IPS DF 6.9 (cell line): ENCODE results near the gene PSENEN.

Experiments used
- DNase-seq: peaks from one replicate; pipeline ENCODE4 v3.0.0-alpha.2; 2013; ENCODE audit warnings: low read depth, low spot score
- H3K27ac ChIP-seq: one replicate; pipeline ENCODE4 v1.5.1; 2013; ENCODE audit warnings: low read length, control low read depth
- H3K27me3 ChIP-seq: 2 replicates; pipeline ENCODE4 v1.6.1; 2013; ENCODE audit warnings: mild to moderate bottlenecking, low read length; ENCODE audit not compliant: control insufficient read depth, insufficient read depth
- H3K36me3 ChIP-seq: 2 replicates; pipeline ENCODE4 v1.6.1; 2013; ENCODE audit warnings: low read length; ENCODE audit not compliant: control insufficient read depth, insufficient read depth
- H3K4me1 ChIP-seq: 2 replicates; pipeline ENCODE4 v1.6.1; 2013; ENCODE audit warnings: low read length; ENCODE audit not compliant: control insufficient read depth, insufficient read depth
- H3K4me3 ChIP-seq: 2 replicates; pipeline ENCODE4 v1.5.1; 2013; ENCODE audit warnings: mild to moderate bottlenecking, low read length
- H3K9me3 ChIP-seq: 2 replicates; pipeline ENCODE4 v1.6.1; 2013; ENCODE audit warnings: low read length, inconsistent platforms; ENCODE audit not compliant: control insufficient read depth, insufficient read depth
- WGBS: extraction: QIAGEN DNeasy Blood & Tissue Kit; methylation state at CpG from one replicate; pipeline ENCODE4 v1.1.7; 2013; ENCODE audit warnings: mixed read lengths, missing lambda C conversion rate; ENCODE audit not compliant: insufficient read length, insufficient coverage; 5-methylcytosine and 5-hydroxymethylcytosine counted together

Gene PSENEN

DNA sequence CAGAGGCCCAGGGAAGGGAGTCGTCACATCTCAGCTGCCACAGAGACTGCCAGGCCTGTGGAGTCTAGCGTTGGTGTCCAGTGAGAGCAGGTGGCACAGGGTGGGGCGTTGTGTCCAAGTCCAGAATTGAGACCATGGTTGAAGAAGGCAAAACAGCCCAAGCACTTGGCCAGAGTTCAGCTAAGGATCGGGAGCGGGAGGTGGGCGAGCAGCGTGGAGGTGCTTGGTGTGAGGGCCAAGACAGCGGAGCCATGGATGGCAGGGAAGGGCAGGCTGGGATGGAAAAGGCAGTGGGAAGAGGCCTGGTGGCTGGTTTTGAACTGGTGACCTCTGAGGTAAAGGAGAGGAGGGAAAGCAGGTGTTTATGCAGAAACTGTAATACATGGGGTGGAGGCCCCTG lies 11.2 kb upstream of the PSENEN start:
- no peak for DNase-seq
- Histone ChIP-seq H3K9me3 (no peaks in the 10 kb centered on the region), H3K36me3 (peaks cover 57% of the 10 kb centered on the region), H3K4me3 (no peak overlapping the region), H3K27ac (no peak overlapping the region), H3K27me3 (no peaks in the 10 kb centered on the region), H3K4me1 (no peaks in the 10 kb centered on the region; the same call in 1 of the 2 replicates)
- WGBS = no CpG with 5 or more reads among the region's 8 CpGs

DNA sequence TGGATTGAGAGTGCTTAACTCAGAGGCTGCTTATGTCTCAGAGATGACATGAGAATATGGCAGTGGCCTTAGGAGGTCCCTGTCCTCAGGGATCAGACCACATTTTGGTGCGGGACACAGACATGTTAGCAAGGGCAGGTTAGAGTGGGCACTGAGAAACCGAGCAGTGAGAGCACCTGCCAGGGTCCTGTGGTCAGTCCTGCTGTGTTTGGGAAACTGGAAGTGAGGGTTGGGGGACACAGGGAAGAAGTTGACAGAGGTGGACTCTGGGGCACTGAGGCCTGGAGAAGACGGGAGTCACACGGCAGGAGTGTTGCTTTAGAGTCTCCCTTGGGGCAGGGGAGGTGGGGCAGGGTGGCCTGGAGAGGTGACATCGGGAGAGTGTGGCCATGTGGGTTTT lies 10.6 kb upstream of the PSENEN start:
- WGBS = no CpG with 5 or more reads among the region's 5 CpGs
- no peaks in the 10 kb centered on the region for H3K27me3 ChIP-seq
- H3K27ac ChIP-seq = no peak overlapping the region
- H3K4me3 ChIP-seq = no peak overlapping the region
- peaks cover 2% of the 10 kb centered on the region; the same call in 1 of the 2 replicates for H3K4me1 ChIP-seq
- peaks cover 51% of the 10 kb centered on the region for H3K36me3 ChIP-seq
- no peaks in the 10 kb centered on the region for H3K9me3 ChIP-seq
- DNase-seq = no peak

- no peak overlapping the region for H3K27ac ChIP-seq
- no peaks in the 10 kb centered on the region for H3K9me3 ChIP-seq
- WGBS = no CpG with 5 or more reads among the region's 22 CpGs
- no peaks in the 10 kb centered on the region for H3K27me3 ChIP-seq
- H3K4me3 ChIP-seq = no peak overlapping the region
- H3K36me3 ChIP-seq = peaks cover 38% of the 10 kb centered on the region
- DNase-seq = no peak
- H3K4me1 ChIP-seq = peaks cover 2% of the 10 kb centered on the region; the same call in 1 of the 2 replicates
Observed at GRCh38 chr19:35736913-35737886, 8.3 kb upstream of the PSENEN start.

DNA sequence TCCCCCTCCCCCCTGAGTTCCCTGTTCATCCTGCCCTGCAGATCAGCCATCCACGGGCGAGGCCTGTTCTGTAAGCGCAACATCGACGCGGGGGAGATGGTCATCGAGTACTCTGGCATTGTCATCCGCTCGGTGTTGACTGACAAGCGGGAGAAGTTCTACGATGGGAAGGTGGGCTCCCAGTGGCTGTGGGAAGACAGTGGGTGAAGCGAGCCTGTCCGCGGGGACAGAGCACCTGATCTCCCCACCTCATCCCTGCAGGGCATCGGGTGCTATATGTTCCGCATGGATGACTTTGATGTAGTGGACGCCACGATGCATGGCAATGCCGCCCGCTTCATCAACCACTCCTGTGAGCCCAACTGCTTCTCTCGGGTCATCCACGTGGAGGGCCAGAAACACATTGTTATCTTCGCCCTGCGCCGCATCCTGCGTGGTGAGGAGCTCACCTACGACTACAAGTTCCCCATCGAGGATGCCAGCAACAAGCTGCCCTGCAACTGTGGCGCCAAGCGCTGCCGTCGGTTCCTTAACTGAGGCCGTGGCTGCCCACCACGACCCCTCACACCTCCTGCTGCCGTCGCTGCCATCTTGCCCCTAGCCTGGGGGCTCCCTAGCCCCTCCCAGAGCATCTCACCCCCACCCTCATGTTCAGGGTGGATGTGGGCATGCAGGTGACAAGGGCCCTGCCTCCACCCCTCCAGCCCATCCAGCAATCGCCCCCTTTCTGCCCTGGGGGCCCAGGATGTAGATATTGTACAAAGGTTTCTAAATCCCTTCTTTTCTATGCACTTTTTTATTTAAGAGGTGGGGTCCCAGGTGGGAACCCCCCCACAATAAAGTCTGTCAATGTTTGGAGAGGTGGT lies 7.2 kb upstream of the PSENEN start:
- no CpG with 5 or more reads among the region's 37 CpGs for WGBS
- H3K4me1 ChIP-seq = peaks cover 2% of the 10 kb centered on the region; the same call in 1 of the 2 replicates
- H3K4me3 ChIP-seq = no peak overlapping the region
- H3K9me3 ChIP-seq = no peaks in the 10 kb centered on the region
- DNase-seq = no peak
- H3K27me3 ChIP-seq = no peaks in the 10 kb centered on the region
- H3K27ac ChIP-seq = no peak overlapping the region
- peaks cover 32% of the 10 kb centered on the region for H3K36me3 ChIP-seq

DNA sequence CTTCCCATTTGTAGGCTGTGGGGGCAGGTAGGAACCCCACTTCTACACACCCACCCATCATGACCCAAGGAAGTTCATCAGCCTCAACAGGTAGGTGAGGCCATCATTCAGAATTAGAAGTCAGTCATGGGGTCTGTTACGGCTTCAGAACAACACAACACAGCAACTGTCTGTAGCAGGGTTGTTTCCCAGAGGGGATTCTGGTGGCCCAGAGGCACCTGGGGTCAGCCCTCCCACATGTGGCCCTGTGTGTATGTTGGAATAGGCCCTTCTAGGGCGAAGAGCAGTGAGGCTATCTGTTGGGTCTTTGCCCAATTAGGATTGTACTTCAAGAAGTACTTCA lies 6.6 kb upstream of the PSENEN start:
- no CpG with 5 or more reads among the region's 2 CpGs for WGBS
- no peak for DNase-seq
- H3K36me3 ChIP-seq = peaks cover 27% of the 10 kb centered on the region
- H3K27ac ChIP-seq = no peak overlapping the region
- H3K4me3 ChIP-seq = no peak overlapping the region
- H3K27me3 ChIP-seq = no peaks in the 10 kb centered on the region
- no peaks in the 10 kb centered on the region for H3K9me3 ChIP-seq
- H3K4me1 ChIP-seq = peaks cover 2% of the 10 kb centered on the region; the same call in 1 of the 2 replicates

DNA sequence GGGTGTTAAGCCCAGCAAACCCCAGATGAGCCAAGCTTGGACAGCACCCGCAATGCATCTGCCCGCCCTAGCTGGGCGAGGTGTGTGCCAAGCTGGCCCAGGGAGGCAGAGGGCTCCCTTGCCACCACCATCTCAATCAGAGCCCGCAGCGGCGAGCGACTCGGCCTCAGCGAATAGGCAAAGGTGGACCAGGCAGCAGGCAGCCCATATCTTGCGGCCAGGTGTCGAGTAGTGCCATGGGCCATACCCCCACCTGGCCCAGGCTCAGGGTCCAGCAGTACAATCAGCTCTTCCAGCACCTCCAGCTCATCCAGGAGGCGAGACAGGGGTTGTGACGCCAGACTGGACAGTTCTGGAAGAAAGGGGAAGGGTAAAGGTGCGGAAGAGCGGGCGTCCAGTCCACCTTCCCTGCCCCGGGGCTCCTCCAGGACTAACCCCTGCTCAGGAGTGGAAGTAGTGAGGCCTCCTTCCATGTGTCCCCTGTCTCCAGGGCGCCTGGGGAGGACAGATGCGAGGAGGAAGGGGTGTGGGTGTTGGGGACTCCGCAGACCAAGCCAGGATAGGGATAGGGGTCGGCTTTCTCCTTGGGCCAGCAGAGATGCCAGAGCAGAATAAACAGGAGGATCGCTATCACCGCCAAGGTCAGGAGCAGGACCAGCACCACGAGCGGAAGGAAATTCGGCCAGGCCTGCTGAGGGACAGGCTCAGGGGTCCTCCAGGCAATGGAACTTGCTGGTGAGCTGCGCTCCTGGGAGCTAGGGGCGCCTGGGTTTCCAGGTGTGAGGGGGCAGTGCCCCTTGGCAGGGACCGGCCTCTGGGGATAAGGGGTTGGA lies 6.0 kb upstream of the PSENEN start:
- Histone ChIP-seq H3K9me3 (no peaks in the 10 kb centered on the region), H3K4me3 (peak overlapping the region; percentile 79; the same call in 1 of the 2 replicates), H3K27ac (no peak overlapping the region), H3K36me3 (peaks cover 20% of the 10 kb centered on the region), H3K27me3 (no peaks in the 10 kb centered on the region), H3K4me1 (peaks cover 2% of the 10 kb centered on the region; the same call in 1 of the 2 replicates)
- DNase-seq = no peak
- no CpG with 5 or more reads among the region's 29 CpGs for WGBS

GRCh38 chr19:35740108-35740422 lies 5.4 kb upstream of the PSENEN start:
- no CpG with 5 or more reads among the region's 16 CpGs for WGBS
- no peak for DNase-seq
- Histone ChIP-seq H3K36me3 (peaks cover 16% of the 10 kb centered on the region), H3K27me3 (no peaks in the 10 kb centered on the region), H3K4me3 (peak overlapping the region; percentile 79), H3K4me1 (peaks cover 2% of the 10 kb centered on the region; the same call in 1 of the 2 replicates), H3K27ac (no peak overlapping the region), H3K9me3 (no peaks in the 10 kb centered on the region)

DNA sequence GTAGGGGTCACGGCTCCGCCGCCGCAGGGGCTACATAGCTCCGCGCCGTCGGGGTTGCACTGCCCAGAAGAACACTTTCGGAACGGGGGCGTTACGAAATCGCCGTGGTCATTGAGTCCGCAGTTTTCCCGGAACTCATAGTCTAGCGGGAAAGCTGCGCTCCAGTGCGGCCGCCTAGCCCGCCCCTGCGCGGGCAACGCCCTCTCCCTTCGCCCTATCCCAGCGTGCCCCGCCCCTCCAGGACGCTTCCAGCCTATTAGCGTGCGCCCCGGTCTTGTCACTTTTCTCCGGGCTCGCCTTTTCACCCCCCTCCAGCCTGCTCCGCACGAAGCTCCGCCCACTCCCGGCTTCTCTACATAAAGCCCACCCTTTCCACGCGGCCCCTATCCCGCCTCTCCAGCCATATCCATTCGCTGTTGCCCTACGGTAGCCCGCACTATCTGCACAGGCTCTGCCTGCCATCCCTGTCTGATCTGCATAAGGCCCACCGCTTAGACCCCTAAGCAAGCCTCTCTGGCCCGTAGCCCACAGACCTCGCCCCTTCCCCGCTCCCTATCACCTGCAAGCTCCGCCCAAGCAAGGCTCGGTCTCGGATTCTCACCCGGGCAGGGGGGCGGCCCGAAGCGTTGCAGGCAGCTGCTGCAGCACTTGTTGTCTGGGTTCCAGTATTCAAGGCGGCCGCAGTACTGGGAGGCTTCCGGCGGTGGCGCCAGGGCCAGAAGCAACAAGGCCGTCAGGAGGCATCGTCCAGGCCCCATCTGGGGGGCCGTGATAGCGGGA lies 4.8 kb upstream of the PSENEN start:
- peaks cover 12% of the 10 kb centered on the region; the same call in 1 of the 2 replicates for H3K36me3 ChIP-seq
- H3K9me3 ChIP-seq = no peaks in the 10 kb centered on the region
- no CpG with 5 or more reads among the region's 63 CpGs for WGBS
- peak overlapping the region; percentile 79 for H3K4me3 ChIP-seq
- H3K27ac ChIP-seq = no peak overlapping the region
- peaks cover 2% of the 10 kb centered on the region; the same call in 1 of the 2 replicates for H3K4me1 ChIP-seq
- peak; percentile 92 for DNase-seq
- H3K27me3 ChIP-seq = no peaks in the 10 kb centered on the region

- Histone ChIP-seq H3K27me3 (no peaks in the 10 kb centered on the region), H3K27ac (no peak overlapping the region), H3K4me1 (peaks cover 2% of the 10 kb centered on the region; the same call in 1 of the 2 replicates), H3K9me3 (no peaks in the 10 kb centered on the region), H3K36me3 (peaks cover 12% of the 10 kb centered on the region; the same call in 1 of the 2 replicates), H3K4me3 (peak overlapping the region; percentile 51; the same call in 1 of the 2 replicates)
- DNase-seq = no peak
- no CpG with 5 or more reads among the region's 12 CpGs for WGBS
Observed at GRCh38 chr19:35741203-35741515, 4.3 kb upstream of the PSENEN start.
